GM06990 (cell line): ENCODE data around the gene ATP1A4.
"Not testable (repeated sequence)": the region's sequence is repeated elsewhere in the genome, so short reads cannot be mapped to it uniquely, and the experiment has no call there.

Experiments
- DNase-seq: peaks from one replicate; pipeline ENCODE4 v3.0.0-alpha.2; 2011; ENCODE audit not compliant: insufficient read length; ENCODE audit errors: extremely low read depth
- H3K27me3 ChIP-seq: replicated peaks from 2 replicates; pipeline ENCODE4 v1.6.0; 2011; ENCODE audit warnings: low read length; ENCODE audit not compliant: control insufficient read depth, insufficient read depth
- H3K36me3 ChIP-seq: 2 replicates; pipeline ENCODE4 v1.5.1; 2011; ENCODE audit warnings: low read length; ENCODE audit not compliant: control insufficient read depth, insufficient read depth
- H3K4me3 ChIP-seq: replicated peaks from 2 replicates; pipeline ENCODE4 v1.5.1; 2011; ENCODE audit warnings: low read depth, mild to moderate bottlenecking, control low read depth, low read length
- TF ChIP-seq, protein P1 (sequence below): IDR thresholded peaks from 2 replicates; pipeline ENCODE4 v1.5.1; 2011; ENCODE audit warnings: low read length, control low read depth, mild to moderate bottlenecking, inconsistent platforms; ENCODE audit not compliant: insufficient read depth, poor library complexity, severe bottlenecking

Gene ATP1A4

DNA sequence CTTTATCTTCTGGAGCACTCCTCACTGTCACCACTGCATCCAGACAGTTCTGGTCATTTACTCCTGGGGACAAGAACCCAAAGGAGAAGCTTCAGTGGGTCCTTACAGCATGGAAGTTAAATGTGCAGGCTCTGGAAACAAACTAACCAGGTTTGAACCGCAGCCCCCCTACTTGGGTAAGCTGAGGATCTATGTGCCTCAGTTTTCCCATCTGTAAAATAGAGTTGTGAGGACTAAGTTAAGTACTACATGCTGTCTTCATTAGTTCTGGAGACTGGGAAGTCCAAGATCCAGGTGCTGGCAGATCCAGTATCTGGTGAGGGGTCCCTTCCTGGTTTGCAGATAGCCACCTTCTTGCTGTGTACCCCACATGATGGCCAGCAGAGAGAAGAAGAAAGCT, 43.9 kb upstream of the ATP1A4 start:
- no peak overlapping the region for H3K4me3 ChIP-seq
- DNase-seq: no peak
- TF ChIP-seq, protein P1, sequence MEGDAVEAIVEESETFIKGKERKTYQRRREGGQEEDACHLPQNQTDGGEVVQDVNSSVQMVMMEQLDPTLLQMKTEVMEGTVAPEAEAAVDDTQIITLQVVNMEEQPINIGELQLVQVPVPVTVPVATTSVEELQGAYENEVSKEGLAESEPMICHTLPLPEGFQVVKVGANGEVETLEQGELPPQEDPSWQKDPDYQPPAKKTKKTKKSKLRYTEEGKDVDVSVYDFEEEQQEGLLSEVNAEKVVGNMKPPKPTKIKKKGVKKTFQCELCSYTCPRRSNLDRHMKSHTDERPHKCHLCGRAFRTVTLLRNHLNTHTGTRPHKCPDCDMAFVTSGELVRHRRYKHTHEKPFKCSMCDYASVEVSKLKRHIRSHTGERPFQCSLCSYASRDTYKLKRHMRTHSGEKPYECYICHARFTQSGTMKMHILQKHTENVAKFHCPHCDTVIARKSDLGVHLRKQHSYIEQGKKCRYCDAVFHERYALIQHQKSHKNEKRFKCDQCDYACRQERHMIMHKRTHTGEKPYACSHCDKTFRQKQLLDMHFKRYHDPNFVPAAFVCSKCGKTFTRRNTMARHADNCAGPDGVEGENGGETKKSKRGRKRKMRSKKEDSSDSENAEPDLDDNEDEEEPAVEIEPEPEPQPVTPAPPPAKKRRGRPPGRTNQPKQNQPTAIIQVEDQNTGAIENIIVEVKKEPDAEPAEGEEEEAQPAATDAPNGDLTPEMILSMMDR: no peak
- H3K36me3 ChIP-seq: no peaks in the 10 kb centered on the region
- H3K27me3 ChIP-seq: peaks cover 1% of the 10 kb centered on the region; the same call in 1 of the 2 replicates

DNA sequence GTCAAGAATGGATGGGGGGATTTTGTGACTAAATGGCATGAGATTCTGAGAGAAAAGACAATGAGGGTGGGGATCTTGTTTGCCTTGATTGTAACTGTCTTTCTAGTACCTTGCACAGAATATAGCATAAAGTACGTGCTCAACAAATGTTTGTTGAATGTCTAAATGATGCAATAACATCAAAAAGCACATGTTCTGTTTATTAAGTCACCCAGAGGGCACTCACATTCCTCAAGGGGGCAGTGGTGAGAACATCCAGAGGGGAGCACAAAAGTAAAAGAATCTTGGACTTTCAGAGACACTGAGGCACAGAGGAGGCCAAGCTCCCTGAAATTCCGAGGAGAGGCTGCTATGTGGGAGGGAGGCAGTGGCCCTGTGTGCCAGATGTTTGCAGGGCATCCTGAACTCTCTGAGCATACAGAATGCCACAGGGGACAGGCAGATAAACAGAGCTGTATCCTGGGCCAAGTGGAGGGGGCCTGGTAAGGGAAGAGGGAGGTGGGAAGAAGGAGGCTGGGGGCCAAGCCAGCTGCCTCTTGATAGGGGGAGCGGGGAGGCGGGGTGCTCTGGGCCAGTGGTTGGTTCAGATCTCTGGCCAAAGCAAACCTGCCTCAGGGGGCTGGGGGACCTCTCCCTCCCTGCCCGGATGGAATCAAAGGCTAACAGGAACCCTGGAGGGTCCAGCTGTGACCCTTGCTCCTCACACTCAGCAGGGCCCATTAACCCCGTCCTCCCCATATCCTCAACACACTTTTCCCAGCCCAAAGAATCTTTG, 42.3 kb upstream of the ATP1A4 start:
- H3K27me3 ChIP-seq: no peaks in the 10 kb centered on the region; the same call in 1 of the 2 replicates
- no peaks in the 10 kb centered on the region for H3K36me3 ChIP-seq
- TF ChIP-seq, protein P1: peak; percentile 70
- no peak for DNase-seq
- no peak overlapping the region for H3K4me3 ChIP-seq

DNA sequence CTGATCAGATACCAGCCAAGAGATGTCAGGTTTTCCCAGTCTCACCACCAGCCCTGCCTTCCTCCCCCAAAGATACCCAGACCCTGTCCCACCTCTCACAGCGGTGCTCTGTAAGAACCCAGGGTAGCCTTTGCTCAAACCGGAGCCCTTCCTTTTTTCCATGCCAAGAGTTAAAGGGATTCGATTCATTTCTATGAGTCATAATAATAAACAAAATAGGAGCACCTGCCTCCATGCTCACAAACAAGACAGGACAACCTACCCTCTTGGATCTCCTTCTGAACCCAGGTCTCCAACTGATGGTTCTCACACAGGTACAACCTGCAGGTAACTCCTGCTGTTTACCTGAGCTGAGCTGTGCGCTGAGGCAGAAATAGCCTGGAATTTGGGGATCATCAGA, 41.7 kb upstream of the ATP1A4 start:
- H3K27me3 ChIP-seq: no peaks in the 10 kb centered on the region; the same call in none of the 2 replicates
- DNase-seq: no peak
- TF ChIP-seq, protein P1: no peak
- no peaks in the 10 kb centered on the region for H3K36me3 ChIP-seq
- H3K4me3 ChIP-seq: no peak overlapping the region

DNA sequence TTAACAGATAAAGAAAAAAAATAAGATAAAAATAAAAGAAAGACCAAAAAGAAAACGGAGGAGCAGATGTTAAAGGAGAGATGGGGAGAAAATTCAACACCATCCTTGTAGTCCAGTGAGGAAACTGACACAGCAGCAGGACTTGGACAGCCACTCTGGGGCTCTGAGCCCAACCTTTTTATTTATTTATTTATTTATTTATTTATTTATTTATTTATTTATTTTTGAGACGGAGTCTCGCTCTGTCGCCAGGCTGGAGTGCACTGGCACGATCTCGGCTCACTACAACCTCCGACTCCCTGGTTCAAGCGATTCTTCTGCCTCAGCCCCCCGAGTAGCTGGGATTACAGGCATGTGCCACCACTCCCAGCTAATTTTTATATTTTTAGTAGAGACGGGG, 39.9 kb upstream of the ATP1A4 start:
- not testable (repeated sequence) for DNase-seq, H3K36me3 ChIP-seq, H3K27me3 ChIP-seq, H3K4me3 ChIP-seq

DNA sequence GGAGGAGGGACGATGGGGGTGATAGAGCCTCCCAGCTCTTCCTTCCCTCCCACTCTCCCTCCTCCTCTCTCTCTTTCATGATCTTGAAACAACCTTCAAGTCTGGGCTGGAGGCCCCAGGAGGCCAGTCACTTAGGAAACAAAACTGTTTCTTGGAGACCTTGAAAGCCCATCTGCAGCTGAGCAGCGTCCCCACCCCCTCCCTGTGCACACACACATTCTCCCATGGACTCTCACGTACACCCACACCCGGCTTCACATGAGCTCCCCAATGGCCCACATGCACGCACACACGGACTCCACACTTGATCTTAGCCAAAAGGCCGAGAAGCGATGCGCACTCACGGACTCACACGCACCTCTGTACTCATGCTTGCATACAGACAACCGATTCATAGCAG, 39.0 kb upstream of the ATP1A4 start:
- TF ChIP-seq, protein P1: no peak
- H3K36me3 ChIP-seq: no peaks in the 10 kb centered on the region
- no peak for DNase-seq
- H3K27me3 ChIP-seq: peaks cover 1% of the 10 kb centered on the region
- no peak overlapping the region for H3K4me3 ChIP-seq

DNA sequence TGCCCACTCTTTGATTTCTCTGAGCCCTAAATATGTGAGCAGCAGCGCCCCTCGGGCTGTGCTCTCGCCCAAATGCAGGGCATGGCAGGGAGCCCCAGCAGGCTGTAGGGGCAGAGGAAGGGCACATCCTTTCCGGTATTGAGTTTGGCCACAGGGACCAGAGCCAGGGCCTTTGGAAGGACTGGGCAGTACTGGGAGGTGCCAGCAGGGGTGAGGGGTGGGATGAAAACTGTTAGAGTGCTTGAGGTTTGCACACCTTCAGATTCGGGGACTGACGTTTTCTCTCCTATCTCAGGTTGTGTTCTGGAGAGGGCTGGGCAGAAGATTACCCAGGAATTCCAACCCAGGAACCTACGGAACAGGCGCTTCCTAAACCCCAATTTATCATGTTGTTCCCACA, 38.0 kb upstream of the ATP1A4 start:
- Histone ChIP-seq H3K36me3 (no peaks in the 10 kb centered on the region), H3K4me3 (no peak overlapping the region), H3K27me3 (peaks cover 1% of the 10 kb centered on the region)
- TF ChIP-seq, protein P1: no peak
- no peak for DNase-seq
